GM11168 (cell line): ENCODE data around the gene BCOR.

Experiments used
- in situ Hi-C: fragments of 300-500 bp; cut with MboI; formaldehyde crosslinking; loops from one replicate; pipeline ENCODE4 v1.12.0; 2022; ENCODE audit warnings: low sequenced_read_pairs; ENCODE audit not compliant: unreplicated experiment

BCOR gene

DNA sequence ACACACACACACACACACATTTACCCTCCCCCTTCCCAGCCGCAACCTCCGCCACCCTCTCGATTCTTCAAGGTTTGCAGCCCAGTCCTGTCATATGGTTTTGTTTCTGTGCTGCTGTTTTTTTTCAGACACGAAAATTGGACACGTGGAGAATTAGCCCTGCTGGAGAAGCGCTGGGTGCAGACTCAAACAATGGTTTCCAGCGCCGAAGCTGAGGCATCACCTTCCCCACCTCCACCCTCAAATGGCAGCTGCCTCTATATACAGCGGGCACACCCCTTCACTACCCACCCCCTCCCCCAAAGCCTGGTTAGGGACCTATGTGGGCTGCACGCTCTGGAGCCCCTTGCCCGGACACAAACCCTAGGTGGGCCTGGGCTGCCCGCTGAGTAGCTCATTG lies 87.9 kb downstream of the BCOR start:
- in situ Hi-C loops, result loop anchor here (25.0 kb wide), 1 partner anchor 152 kb away; no protein-coding TSS in a partner anchor

DNA sequence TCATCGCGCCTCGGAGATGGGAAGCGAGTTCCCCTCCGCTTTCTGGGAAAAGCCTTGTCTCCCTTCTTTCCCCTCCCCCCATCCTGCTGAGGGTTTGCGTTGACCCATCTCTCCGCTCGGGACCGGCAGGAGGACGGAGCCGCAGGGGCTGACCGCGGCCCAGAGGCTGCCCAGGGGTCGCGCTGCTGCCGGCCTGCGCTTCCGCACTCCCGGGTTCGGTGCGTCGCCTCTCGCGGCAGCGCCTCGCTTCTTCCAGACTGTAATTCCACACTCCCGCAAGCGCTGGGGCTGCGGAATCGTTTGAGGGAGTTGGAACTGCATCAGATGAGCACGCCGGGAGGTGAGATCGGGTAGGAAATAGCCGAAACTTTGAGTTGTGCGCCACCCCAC lies 88.3 kb downstream of the BCOR start:
- in situ Hi-C loops, result loop anchor here (25.0 kb wide), 1 partner anchor 153 kb away; no protein-coding TSS in a partner anchor

- in situ Hi-C loops, result loop anchor here (25.0 kb wide), 1 partner anchor 153 kb away; no protein-coding TSS in a partner anchor
Measured at GRCh38 chrX:40008791-40009461, 88.8 kb downstream of the BCOR start.

- in situ Hi-C loops, result loop anchor here (25.0 kb wide), 1 partner anchor 154 kb away; no protein-coding TSS in a partner anchor
Measured at GRCh38 chrX:40007756-40008705, 89.7 kb downstream of the BCOR start.

- in situ Hi-C loops, result loop anchor here (25.0 kb wide), 1 partner anchor 155 kb away; no protein-coding TSS in a partner anchor
Measured at GRCh38 chrX:40007131-40007755, 90.5 kb downstream of the BCOR start.

GRCh38 chrX:40006106-40007017 lies 91.4 kb downstream of the BCOR start:
- in situ Hi-C loops, result loop anchor here (25.0 kb wide), 1 partner anchor 156 kb away; no protein-coding TSS in a partner anchor

GRCh38 chrX:40005292-40006011 lies 92.3 kb downstream of the BCOR start:
- in situ Hi-C loops, result loop anchor here (25.0 kb wide), 1 partner anchor 157 kb away; no protein-coding TSS in a partner anchor

GRCh38 chrX:40004921-40005291 lies 92.9 kb downstream of the BCOR start:
- in situ Hi-C loops, result loop anchor here (25.0 kb wide), 1 partner anchor 157 kb away; no protein-coding TSS in a partner anchor

GRCh38 chrX:40004246-40004535 lies 93.6 kb downstream of the BCOR start:
- in situ Hi-C loops, result loop anchor here (25.0 kb wide), 1 partner anchor 158 kb away; no protein-coding TSS in a partner anchor

DNA sequence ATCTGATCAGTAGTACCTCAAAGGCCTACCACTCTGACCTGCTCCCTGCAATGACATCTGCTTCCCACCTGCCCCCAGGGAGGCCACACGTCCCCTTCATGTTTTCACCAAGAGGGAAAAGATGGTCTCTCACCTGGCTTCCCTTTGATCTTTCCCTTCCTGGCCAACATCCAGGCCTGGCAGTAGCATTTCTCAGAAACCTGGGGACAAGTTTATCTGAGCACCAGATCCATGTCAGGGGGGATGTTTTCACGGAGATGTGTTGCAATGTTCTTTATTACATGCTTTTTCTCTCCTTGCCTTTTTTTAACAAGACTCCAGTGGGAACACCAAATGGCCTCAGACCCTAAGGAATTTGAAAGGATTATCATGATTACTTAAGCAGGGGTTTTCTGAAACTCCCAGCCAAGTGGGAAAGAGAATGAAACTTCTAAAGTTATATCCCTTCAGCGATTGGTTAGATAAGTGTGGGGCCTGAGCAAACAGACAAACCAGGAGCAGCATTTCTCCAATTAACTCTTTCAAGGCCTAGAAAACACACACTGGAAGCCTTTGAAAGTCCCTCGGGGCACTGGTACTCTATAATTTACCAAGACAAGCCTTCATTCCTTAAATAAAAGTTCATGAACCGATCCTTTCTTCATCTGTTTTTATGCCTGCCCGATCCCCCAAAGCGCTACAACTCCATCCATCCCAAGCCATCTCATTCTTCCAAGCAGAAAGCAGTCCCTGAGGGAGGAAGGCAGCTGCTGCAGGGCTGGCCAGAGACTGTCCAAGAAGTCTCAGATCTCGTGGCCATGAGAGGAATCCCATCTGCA lies 94.1 kb downstream of the BCOR start:
- in situ Hi-C loops, result loop anchor here (25.0 kb wide), 1 partner anchor 159 kb away; no protein-coding TSS in a partner anchor

DNA sequence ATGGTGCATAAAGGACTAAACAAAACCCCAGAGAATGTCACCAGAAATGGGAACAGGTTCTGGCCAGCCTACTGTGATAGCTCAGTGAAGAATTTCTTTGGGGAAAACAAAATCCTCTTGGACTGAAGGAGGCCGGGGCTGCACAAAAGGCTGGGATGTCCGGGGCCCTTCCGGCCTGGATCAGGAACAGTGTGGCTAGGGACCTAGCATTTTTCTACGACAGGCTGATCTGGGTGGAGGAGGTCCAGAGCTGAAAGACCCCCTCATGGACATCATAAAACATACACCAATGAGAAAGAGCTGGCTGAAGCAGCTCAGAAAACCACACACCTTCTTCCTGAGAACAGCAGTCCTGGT lies 94.7 kb downstream of the BCOR start:
- in situ Hi-C loops, result loop anchor here (25.0 kb wide), 1 partner anchor 159 kb away; no protein-coding TSS in a partner anchor
